Urothelium cell line (cell line): ENCODE results near the gene RCCD1.

Experiments used
- DNase-seq: peaks from one replicate; pipeline ENCODE4 v3.0.0; 2011; ENCODE audit warnings: low spot score, mixed read lengths
- FAIRE-seq: peaks from 2 replicates; lab custom pipeline; 2011; peaks lifted over from hg19 to GRCh38; lab: Jason Lieb, UNC

Gene RCCD1

DNA sequence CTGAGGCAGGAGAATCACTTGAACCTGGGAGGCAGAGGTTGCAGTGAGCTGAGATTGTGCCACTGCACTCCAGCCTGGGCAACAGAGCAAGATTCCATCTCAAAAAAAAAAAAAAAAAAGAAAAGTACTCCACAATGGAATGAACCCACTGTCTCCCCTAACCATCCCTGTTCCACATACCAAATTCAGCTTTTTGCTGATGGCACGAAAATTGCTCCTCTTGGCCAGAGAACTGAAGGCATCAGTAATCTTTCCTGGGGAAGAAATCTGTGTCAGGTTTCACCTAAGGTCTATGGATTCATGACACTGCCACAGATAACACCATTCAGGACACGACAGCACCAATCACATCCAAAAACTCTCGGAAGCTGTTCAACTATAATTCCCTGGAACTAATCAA, 46.5 kb downstream of the RCCD1 start:
- FAIRE-seq, result no peak
- DNase-seq, result no peak

DNA sequence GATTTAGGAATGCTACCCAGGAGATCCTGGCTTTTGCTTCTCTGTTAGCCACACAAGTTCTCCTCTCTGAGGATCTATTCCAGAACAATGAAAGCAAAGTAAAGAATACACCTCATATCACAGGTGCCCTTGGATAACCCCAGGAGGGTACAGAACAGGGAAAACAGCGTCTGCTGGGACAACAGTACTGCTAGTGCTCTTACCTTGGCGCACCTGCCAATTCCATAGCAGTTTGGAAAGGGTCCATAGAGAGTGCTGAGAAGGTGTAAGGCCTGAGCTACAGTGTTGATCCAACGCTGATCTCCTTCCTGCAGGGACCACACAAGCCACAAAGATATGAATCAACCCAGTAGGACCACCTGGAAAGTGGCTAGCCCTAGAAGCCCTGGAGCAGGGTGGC, 52.6 kb downstream of the RCCD1 start:
- FAIRE-seq (no peak), DNase-seq (no peak)
